Adrenal gland (tissue), 5 donors: ENCODE results near the gene BATF3.

Experiments used
- POLR2A ChIP-seq, 2 donors: fragments of 450-650 bp; IDR thresholded peaks; one replicate each; pipeline ENCODE4 v1.6.1; 2017; ENCODE audit warnings: antibody characterized with exemption in 2 of 2, mild to moderate bottlenecking in 2 of 2, moderate library complexity in 1 of 2
- TF ChIP-seq, protein P1 (sequence below), 6 experiments: fragments of 450-650 bp in 4 of 6; fragments of 200-600 bp in 2 of 6; sonication (generic) in 1 of 6; IDR thresholded peaks; 1 replicate in 5 of 6; 2 replicates in 1 of 6; pipeline versions ENCODE4 v1.5.1 to v1.8.0; 2016 to 2021; ENCODE audit warnings: antibody characterized with exemption in 6 of 6, mild to moderate bottlenecking in 2 of 6, moderate library complexity in 1 of 6
- donor health status: DM: no; HTN: no; CAD: no.

DNA sequence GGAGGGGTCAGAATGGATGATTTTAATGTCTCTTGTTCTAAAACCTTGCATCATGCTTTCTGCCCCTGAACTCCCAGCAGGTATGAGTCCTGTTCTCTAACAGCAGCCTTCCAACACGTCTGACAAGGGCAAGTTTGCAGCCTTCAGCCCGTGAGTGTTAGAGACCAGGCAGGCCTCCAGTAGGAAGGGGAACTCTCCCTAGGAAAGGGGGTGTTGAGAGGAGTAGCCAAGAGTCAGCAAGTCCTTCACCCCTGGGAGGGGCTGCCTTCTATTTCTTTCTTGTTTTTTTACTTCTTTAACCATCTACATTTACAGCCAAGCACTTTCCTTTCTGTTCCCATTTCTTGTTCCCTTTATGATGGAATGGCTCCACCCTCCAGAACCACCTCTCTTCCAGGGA lies 14.2 kb downstream of the BATF3 start:
- TF ChIP-seq, protein P1, sequence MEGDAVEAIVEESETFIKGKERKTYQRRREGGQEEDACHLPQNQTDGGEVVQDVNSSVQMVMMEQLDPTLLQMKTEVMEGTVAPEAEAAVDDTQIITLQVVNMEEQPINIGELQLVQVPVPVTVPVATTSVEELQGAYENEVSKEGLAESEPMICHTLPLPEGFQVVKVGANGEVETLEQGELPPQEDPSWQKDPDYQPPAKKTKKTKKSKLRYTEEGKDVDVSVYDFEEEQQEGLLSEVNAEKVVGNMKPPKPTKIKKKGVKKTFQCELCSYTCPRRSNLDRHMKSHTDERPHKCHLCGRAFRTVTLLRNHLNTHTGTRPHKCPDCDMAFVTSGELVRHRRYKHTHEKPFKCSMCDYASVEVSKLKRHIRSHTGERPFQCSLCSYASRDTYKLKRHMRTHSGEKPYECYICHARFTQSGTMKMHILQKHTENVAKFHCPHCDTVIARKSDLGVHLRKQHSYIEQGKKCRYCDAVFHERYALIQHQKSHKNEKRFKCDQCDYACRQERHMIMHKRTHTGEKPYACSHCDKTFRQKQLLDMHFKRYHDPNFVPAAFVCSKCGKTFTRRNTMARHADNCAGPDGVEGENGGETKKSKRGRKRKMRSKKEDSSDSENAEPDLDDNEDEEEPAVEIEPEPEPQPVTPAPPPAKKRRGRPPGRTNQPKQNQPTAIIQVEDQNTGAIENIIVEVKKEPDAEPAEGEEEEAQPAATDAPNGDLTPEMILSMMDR (IDR thresholded peaks at IDR 0.05): no peak
- TF ChIP-seq POLR2A (IDR thresholded peaks at IDR 0.05): no peak
